K562 (cell line): ENCODE results near the gene RABL6. TPM values are rescaled to one million over a fixed set of nuclear protein-coding genes. Genes with fewer than 3 reads are reported as not detected.

Source experiments
- ETV1 ChIP-seq: fragments of 450-650 bp; conservative IDR thresholded peaks from 2 replicates; pipeline ENCODE4 v1.6.1; 2016; ENCODE audit warnings: missing genetic modification characterization, control low read depth, low read depth, missing compliant biosample characterization
- HDGF ChIP-seq: fragments of 450-650 bp; IDR thresholded peaks from 2 replicates; pipeline ENCODE4 v1.6.1; 2016
- IRF1 ChIP-seq: sonication (generic); formaldehyde crosslinking; IDR thresholded peaks from 2 replicates; pipeline ENCODE4 v1.8.0; 2022; ENCODE audit warnings: missing genetic modification reagents, mild to moderate bottlenecking, borderline replicate concordance
- MYC ChIP-seq, 2 experiments: fragments of 250-450 bp in 1 of 2; sonication (Bioruptor Pico) in 1 of 2; IDR thresholded peaks; 2 replicates each; pipeline versions ENCODE4 v1.5.1 to v1.6.1; 2012 to 2021; ENCODE audit warnings: low read depth in 2 of 2, borderline replicate concordance in 1 of 2, improper control_type of control experiment in 1 of 2, low read length in 1 of 2, mild to moderate bottlenecking in 1 of 2, moderate library complexity in 1 of 2
- NCOR1 ChIP-seq: fragments of 450-650 bp; IDR thresholded peaks from 2 replicates; pipeline ENCODE4 v1.6.1; 2016; ENCODE audit warnings: mild to moderate bottlenecking, moderate library complexity
- PPARD ChIP-seq: fragments of 250-450 bp; sonication (Bioruptor Pico); IDR thresholded peaks from 2 replicates; pipeline ENCODE4 v1.8.0; 2022; ENCODE audit warnings: inconsistent platforms, mild to moderate bottlenecking, moderate library complexity
- RBM15 ChIP-seq: fragments of 200-400 bp; formaldehyde crosslinking; IDR thresholded peaks from 2 replicates; pipeline ENCODE4 v1.6.1; 2018; ENCODE audit warnings: mild to moderate bottlenecking, low read length, moderate library complexity; ENCODE audit not compliant: insufficient read depth
- RBM25 ChIP-seq: fragments of 200-400 bp; formaldehyde crosslinking; IDR thresholded peaks from 2 replicates; pipeline ENCODE4 v1.6.1; 2018; ENCODE audit warnings: low read length, low read depth, moderate library complexity; ENCODE audit not compliant: severe bottlenecking
- RBM34 ChIP-seq: fragments of 200-400 bp; formaldehyde crosslinking; IDR thresholded peaks from 2 replicates; pipeline ENCODE4 v1.6.1; 2018; ENCODE audit warnings: low read length, borderline replicate concordance; ENCODE audit not compliant: insufficient read depth
- RNF2 ChIP-seq: sonication (generic); IDR thresholded peaks from 2 replicates; pipeline ENCODE4 v1.6.1; 2016
- SNIP1 ChIP-seq: fragments of 450-650 bp; IDR thresholded peaks from 2 replicates; pipeline ENCODE4 v1.7.1; 2017; ENCODE audit warnings: low read depth, mild to moderate bottlenecking
- VEZF1 ChIP-seq: fragments of 200-800 bp; sonication (Bioruptor generic); IDR thresholded peaks from 2 replicates; pipeline ENCODE4 v1.6.1; 2017; ENCODE audit warnings: missing genetic modification characterization, missing compliant biosample characterization
- ZBTB40 ChIP-seq, 2 experiments: fragments of 450-650 bp in 1 of 2; sonication (generic) in 1 of 2; formaldehyde crosslinking in 1 of 2; IDR thresholded peaks; 2 replicates each; pipeline versions ENCODE4 v1.7.1 to v1.9.0; 2016 to 2022; ENCODE audit warnings: inconsistent platforms in 1 of 2, mild to moderate bottlenecking in 1 of 2, missing genetic modification reagents in 1 of 2
- ZNF23 ChIP-seq: fragments of 250-450 bp; sonication (Bioruptor Pico); IDR thresholded peaks from 2 replicates; pipeline ENCODE4 v1.4.0; 2020; ENCODE audit warnings: mild to moderate bottlenecking
- ZNF41 ChIP-seq: fragments of 250-450 bp; sonication (Bioruptor Pico); conservative IDR thresholded peaks from 2 replicates; pipeline ENCODE4 v1.4.0; 2020; ENCODE audit warnings: mild to moderate bottlenecking
- ZNF780A ChIP-seq: fragments of 250-450 bp; sonication (Bioruptor Pico); IDR thresholded peaks from 2 replicates; pipeline ENCODE4 v1.5.0; 2021; ENCODE audit warnings: mild to moderate bottlenecking
- polyA plus RNA-seq, 8 experiments: library from polyadenylated mRNA; depleted of rRNA in 4 of 8; stranded (reverse) in 5 of 8; unstranded in 3 of 8; fragments of >200 nt; fragmentation: Nextera tagmentation in 2 of 8; fragmentation: Illumina TruSeq in 1 of 8; extraction: Ambion mirVana in 2 of 8; extraction: Trizol in 1 of 8; gene quantifications; 2 replicates each; pipeline versions ENCODE4 v1.2.1 to v1.2.3, GENCODE V29; 2011 to 2014; ENCODE audit warnings: inconsistent platforms in 1 of 8, missing spikeins in 1 of 8
- total RNA-seq, 7 experiments: library from RNA; depleted of rRNA in 6 of 7; stranded (reverse); fragments of >200 nt in 6 of 7; fragmentation: Illumina TruSeq in 2 of 7; extraction: Trizol in 2 of 7; gene quantifications; 2 replicates each; pipeline versions ENCODE4 v1.2.1 to v1.2.3, GENCODE V29; 2011 to 2021; ENCODE audit warnings: low replicate concordance in 1 of 7

RABL6 gene
- total and polyA plus RNA-seq, 9 of the 15 experiments (the other 6 are each of a cell fraction or from before 2014, with no cell fraction given), result 5.6 to 181 (median 84.5) TPM

- no peak for TF ChIP-seq ZBTB40 (IDR thresholded peaks at IDR 0.05)
- TF ChIP-seq ZBTB40 (CRISPR knock-in tag; IDR thresholded peaks at IDR 0.05), result no peak
- TF ChIP-seq HDGF, result no peak
- TF ChIP-seq MYC (IDR thresholded peaks at IDR 0.05; ENCODE audit: low read depth, low read length), result peak; percentile 81
- no peak for TF ChIP-seq MYC (CRISPR knock-in tag; IDR thresholded peaks at IDR 0.05; ENCODE audit: borderline replicate concordance, low read depth)
- TF ChIP-seq RBM25, result no peak
- TF ChIP-seq RBM15, result no peak
- no peak for TF ChIP-seq IRF1 (CRISPR knock-in tag)
- TF ChIP-seq VEZF1 (CRISPR knock-in tag), result peak; percentile 35; the same call in 1 of the 2 replicates
- TF ChIP-seq ZNF780A, result no peak
- no peak for TF ChIP-seq ZNF23 (CRISPR knock-in tag)
- TF ChIP-seq PPARD (CRISPR knock-in tag), result no peak
- TF ChIP-seq NCOR1, result no peak
- no peak for TF ChIP-seq RBM34
- no peak for TF ChIP-seq SNIP1
- no peak for TF ChIP-seq ZNF41 (CRISPR knock-in tag)
- no peak for TF ChIP-seq ETV1 (tag)
- no peak for TF ChIP-seq RNF2
Measured at GRCh38 chr9:136882109-136882946, 74.6 kb downstream of the RABL6 start (continued).
